Lung microvascular endothelial cell (primary cell): ENCODE results near the gene PPFIBP2. TPM values are rescaled to one million over a fixed set of nuclear protein-coding genes. Genes with fewer than 3 reads are reported as not detected.

Source experiments
- DNase-seq, 2 donors: peaks; one replicate each; pipeline versions ENCODE4 v3.0.0 to v3.0.0-alpha.2; 2010; ENCODE audit warnings: low read depth in 2 of 2
- total RNA-seq: library from RNA; depleted of rRNA; stranded (reverse); fragments of >200 nt; gene quantifications from 2 replicates; pipeline ENCODE4 v1.2.1, GENCODE V29; 2014

Gene PPFIBP2
- total RNA-seq, 1 donor from 2014 or later = 5.2 TPM

- DNase-seq = no peak
Measured at GRCh38 chr11:7525424-7525823, 11.6 kb downstream of the PPFIBP2 start.

- no peak for DNase-seq
Measured at GRCh38 chr11:7527029-7527428, 13.2 kb downstream of the PPFIBP2 start.

GRCh38 chr11:7528514-7529049 lies 14.8 kb downstream of the PPFIBP2 start:
- DNase-seq = no peak

GRCh38 chr11:7530013-7530640 lies 16.3 kb downstream of the PPFIBP2 start:
- no peak for DNase-seq

GRCh38 chr11:7531011-7531410 lies 17.2 kb downstream of the PPFIBP2 start:
- no peak for DNase-seq

GRCh38 chr11:7532405-7533145 lies 18.8 kb downstream of the PPFIBP2 start:
- no peak for DNase-seq

GRCh38 chr11:7533199-7534041 lies 19.6 kb downstream of the PPFIBP2 start:
- DNase-seq = no peak

GRCh38 chr11:7534042-7534378 lies 20.2 kb downstream of the PPFIBP2 start:
- no peak for DNase-seq

- no peak for DNase-seq
Measured at GRCh38 chr11:7536100-7536499, 22.3 kb downstream of the PPFIBP2 start.

- no peak for DNase-seq
Measured at GRCh38 chr11:7537265-7537664, 23.5 kb downstream of the PPFIBP2 start.

GRCh38 chr11:7538031-7538430 lies 24.2 kb downstream of the PPFIBP2 start:
- DNase-seq = no peak

- no peak for DNase-seq
Measured at GRCh38 chr11:7538466-7539454, 25.0 kb downstream of the PPFIBP2 start.

- DNase-seq = no peak
Measured at GRCh38 chr11:7540830-7541555, 27.2 kb downstream of the PPFIBP2 start.

GRCh38 chr11:7543302-7543701 lies 29.5 kb downstream of the PPFIBP2 start:
- DNase-seq = no peak

- no peak for DNase-seq
Measured at GRCh38 chr11:7544021-7544420, 30.2 kb downstream of the PPFIBP2 start.

- no peak for DNase-seq
Measured at GRCh38 chr11:7545611-7546010, 31.8 kb downstream of the PPFIBP2 start.

GRCh38 chr11:7546324-7546791 lies 32.6 kb downstream of the PPFIBP2 start:
- DNase-seq = no peak

- no peak for DNase-seq
Measured at GRCh38 chr11:7547687-7548086, 33.9 kb downstream of the PPFIBP2 start.

- no peak for DNase-seq
Measured at GRCh38 chr11:7548659-7549274, 35.0 kb downstream of the PPFIBP2 start.

- DNase-seq = no peak
Measured at GRCh38 chr11:7549681-7550080, 35.9 kb downstream of the PPFIBP2 start.
